NCI-H1092 treated with DMSO at 0.1 percent for 48 hours (cell line): ENCODE results near the gene TMEM205.
"Not testable (repeated sequence)": the region's sequence is repeated elsewhere in the genome, so short reads cannot be mapped to it uniquely, and the experiment has no call there.

Source experiments
- DNase-seq: peaks from one replicate; lab custom pipeline; 2025; lab: John Stamatoyannopoulos, UW

TMEM205 gene

GRCh38 chr19:11373166-11373884 is 27.3 kb upstream of the TMEM205 start:
- DNase-seq = peak; percentile 55

GRCh38 chr19:11370744-11371143 is 24.7 kb upstream of the TMEM205 start:
- DNase-seq = no peak

- no peak for DNase-seq
Measured at GRCh38 chr19:11367528-11367927, 21.5 kb upstream of the TMEM205 start.

GRCh38 chr19:11365557-11366117 is 19.6 kb upstream of the TMEM205 start:
- no peak for DNase-seq

GRCh38 chr19:11364935-11365334 is 18.9 kb upstream of the TMEM205 start:
- DNase-seq = no peak

- DNase-seq = no peak
Measured at GRCh38 chr19:11364296-11364904, 18.3 kb upstream of the TMEM205 start.

GRCh38 chr19:11363881-11364280 is 17.8 kb upstream of the TMEM205 start:
- DNase-seq = no peak

- no peak for DNase-seq
Measured at GRCh38 chr19:11361771-11362731, 16.0 kb upstream of the TMEM205 start.

GRCh38 chr19:11361037-11361770 is 15.1 kb upstream of the TMEM205 start:
- no peak for DNase-seq

- DNase-seq = no peak
Measured at GRCh38 chr19:11359421-11359820, 13.4 kb upstream of the TMEM205 start.

- DNase-seq = no peak
Measured at GRCh38 chr19:11356676-11357550, 10.8 kb upstream of the TMEM205 start.

GRCh38 chr19:11356074-11356397 is 10.0 kb upstream of the TMEM205 start:
- no peak for DNase-seq

- DNase-seq = peak; percentile 85
Measured at GRCh38 chr19:11355160-11356073, 9.3 kb upstream of the TMEM205 start, which contains the start of gene PLPPR2. PLPPR2 (plus strand) TSS chr19:11355432; CDS start chr19:11357674, 2,242 bp downstream.

GRCh38 chr19:11354102-11354501 is 8.0 kb upstream of the TMEM205 start:
- DNase-seq = not testable (repeated sequence)

- DNase-seq = no peak
Measured at GRCh38 chr19:11349171-11349570, 3.1 kb upstream of the TMEM205 start.

GRCh38 chr19:11347546-11348039 is 1.5 kb upstream of the TMEM205 start:
- no peak for DNase-seq

- DNase-seq = peak; percentile 15
Measured at GRCh38 chr19:11345122-11345803, 805 bp downstream of the TMEM205 start.

- DNase-seq = no peak
Measured at GRCh38 chr19:11342429-11342828, 3.6 kb downstream of the TMEM205 start.

- DNase-seq = not testable (repeated sequence)
Measured at GRCh38 chr19:11340099-11340467, 6.0 kb downstream of the TMEM205 start.
